ENCODE results near the gene POLR2J2. TPM values are rescaled to one million over a fixed set of nuclear protein-coding genes. Genes with fewer than 3 reads are reported as not detected.
A peak's percentile ranks its signal among the peaks of the same experiment; 100 is the strongest.
"Not testable (repeated sequence)": the region's sequence is repeated elsewhere in the genome, so short reads cannot be mapped to it uniquely, and the experiment has no call there.

POLR2J2 gene
- total RNA-seq, 4 donors from 2014 or later, result 0.45 to 7.5 (median 5.3) TPM; not detected in 1

- H3K9me3 ChIP-seq, H3K4me1 ChIP-seq, H3K27ac ChIP-seq, H3K4me3 ChIP-seq, ATAC-seq, H3K36me3 ChIP-seq, H3K27me3 ChIP-seq: not testable (repeated sequence)
- no CpG with 5 or more reads among the region's 6 CpGs for WGBS, 2 donors (ENCODE audit: low coverage in 1 of 2)
These were observed 19.1 kb upstream of the POLR2J2 start for GRCh38 chr7:102690602-102691001.

GRCh38 chr7:102689436-102690282, 18.2 kb upstream of the POLR2J2 start:
- not testable (repeated sequence) for H3K27me3 ChIP-seq, H3K4me1 ChIP-seq, ATAC-seq, H3K9me3 ChIP-seq, H3K36me3 ChIP-seq
- WGBS, 2 donors (ENCODE audit: low coverage in 1 of 2), result no CpG with 5 or more reads among the region's 74 CpGs
- peak overlapping the region in 1 of 2 donors; percentile 43 for H3K4me3 ChIP-seq
- H3K27ac ChIP-seq, result peak overlapping the region in 1 of 4 donors; percentile 52

GRCh38 chr7:102688299-102689036, 17.0 kb upstream of the POLR2J2 start:
- H3K27me3 ChIP-seq, H3K9me3 ChIP-seq, H3K4me3 ChIP-seq, H3K27ac ChIP-seq, H3K4me1 ChIP-seq, H3K36me3 ChIP-seq: not testable (repeated sequence)
- no CpG with 5 or more reads among the region's 37 CpGs for WGBS, 2 donors (ENCODE audit: low coverage in 1 of 2)
- peak; percentile 94 for ATAC-seq

- WGBS, 2 donors (ENCODE audit: low coverage in 1 of 2), result no CpG with 5 or more reads among the region's 5 CpGs
- H3K36me3 ChIP-seq, H3K27me3 ChIP-seq, ATAC-seq, H3K4me3 ChIP-seq, H3K9me3 ChIP-seq, H3K27ac ChIP-seq, H3K4me1 ChIP-seq: not testable (repeated sequence)
These were observed 11.1 kb upstream of the POLR2J2 start for GRCh38 chr7:102682560-102682959.

GRCh38 chr7:102680780-102681179, 9.3 kb upstream of the POLR2J2 start:
- not testable (repeated sequence) for H3K36me3 ChIP-seq, H3K27me3 ChIP-seq, H3K9me3 ChIP-seq, ATAC-seq, H3K4me1 ChIP-seq, H3K27ac ChIP-seq, H3K4me3 ChIP-seq
- WGBS, 2 donors (ENCODE audit: low coverage in 1 of 2), result no CpG with 5 or more reads among the region's 5 CpGs

GRCh38 chr7:102675545-102675944, 4.1 kb upstream of the POLR2J2 start:
- H3K9me3 ChIP-seq, H3K27ac ChIP-seq, H3K4me3 ChIP-seq, H3K27me3 ChIP-seq, H3K4me1 ChIP-seq, ATAC-seq, H3K36me3 ChIP-seq: not testable (repeated sequence)
- WGBS, 2 donors (ENCODE audit: low coverage in 1 of 2), result no CpG with 5 or more reads among the region's 2 CpGs

- H3K4me3 ChIP-seq, H3K4me1 ChIP-seq, H3K27me3 ChIP-seq, H3K27ac ChIP-seq, H3K9me3 ChIP-seq, ATAC-seq, H3K36me3 ChIP-seq: not testable (repeated sequence)
- no CpG with 5 or more reads among the region's 9 CpGs for WGBS, 2 donors (ENCODE audit: low coverage in 1 of 2)
These were observed 2.1 kb upstream of the POLR2J2 start for GRCh38 chr7:102673447-102674067.

GRCh38 chr7:102671956-102672307, 469 bp upstream of the POLR2J2 start:
- not testable (repeated sequence) for H3K27me3 ChIP-seq, H3K36me3 ChIP-seq, H3K9me3 ChIP-seq, H3K4me1 ChIP-seq
- peak overlapping the region in 1 of 4 donors; percentile 74 for H3K27ac ChIP-seq
- no CpG with 5 or more reads among the region's 9 CpGs for WGBS, 2 donors (ENCODE audit: low coverage in 1 of 2)
- peak overlapping the region in 1 of 2 donors; percentile 51 for H3K4me3 ChIP-seq
- peak; percentile 26 for ATAC-seq

GRCh38 chr7:102667523-102667922, 3.9 kb downstream of the POLR2J2 start:
- H3K4me1 ChIP-seq, H3K9me3 ChIP-seq, H3K4me3 ChIP-seq, H3K27me3 ChIP-seq, H3K36me3 ChIP-seq, ATAC-seq, H3K27ac ChIP-seq: not testable (repeated sequence)
- WGBS, 2 donors (ENCODE audit: low coverage in 1 of 2), result no CpG with 5 or more reads among the region's 14 CpGs

- H3K27me3 ChIP-seq, H3K36me3 ChIP-seq: not testable (repeated sequence)
- WGBS, 2 donors (ENCODE audit: low coverage in 1 of 2), result no CpG with 5 or more reads among the region's 16 CpGs
These were observed 4.6 kb downstream of the POLR2J2 start for GRCh38 chr7:102666850-102667249.

GRCh38 chr7:102664765-102665164, 6.7 kb downstream of the POLR2J2 start:
- not testable (repeated sequence) for H3K4me3 ChIP-seq, H3K36me3 ChIP-seq, H3K27ac ChIP-seq, H3K9me3 ChIP-seq, ATAC-seq, H3K4me1 ChIP-seq, H3K27me3 ChIP-seq
- WGBS, 2 donors (ENCODE audit: low coverage in 1 of 2), result 60% methylated on average over 1 of the region's 11 CpGs; no CpG with 5 or more reads in 1 of the 2 donors

More at GRCh38 chr7:102666850-102667249, 4.6 kb downstream of the POLR2J2 start:
- H3K4me1 ChIP-seq, H3K9me3 ChIP-seq, ATAC-seq, H3K4me3 ChIP-seq, H3K27ac ChIP-seq: not testable (repeated sequence)

GRCh38 chr7:102649924-102650323, 21.5 kb downstream of the POLR2J2 start, which contains the start of gene SPDYE2B:
Gene SPDYE2B (plus strand): TSS chr7:102650319. CDS start chr7:102652349, 2,030 bp downstream.
- no CpG with 5 or more reads among the region's 4 CpGs for WGBS, 2 donors (ENCODE audit: low coverage in 1 of 2)
- not testable (repeated sequence) for H3K4me3 ChIP-seq, H3K27ac ChIP-seq, H3K27me3 ChIP-seq, H3K9me3 ChIP-seq, H3K4me1 ChIP-seq, ATAC-seq, H3K36me3 ChIP-seq

GRCh38 chr7:102647813-102648212, 23.6 kb downstream of the POLR2J2 start:
- not testable (repeated sequence) for ATAC-seq

More at GRCh38 chr7:102647813-102648212, 23.6 kb downstream of the POLR2J2 start:
- not testable (repeated sequence) for H3K27me3 ChIP-seq, H3K27ac ChIP-seq, H3K36me3 ChIP-seq, H3K4me3 ChIP-seq, H3K4me1 ChIP-seq, H3K9me3 ChIP-seq
- 95% methylated on average over 4 of the region's 7 CpGs; no CpG with 5 or more reads in 1 of the 2 donors for WGBS, 2 donors (ENCODE audit: low coverage in 1 of 2)

Measured in gastroesophageal sphincter (tissue), 4 donors.